Right renal pelvis (tissue), 4 donors: ENCODE measurements around the gene RABGEF1. TPM values are rescaled to one million over a fixed set of nuclear protein-coding genes. Genes with fewer than 3 reads are reported as not detected.
"Not testable (repeated sequence)": the region's sequence is repeated elsewhere in the genome, so short reads cannot be mapped to it uniquely, and the experiment has no call there.

Experiments
- DNase-seq, 4 donors: peaks; one replicate each; pipeline ENCODE4 v3.0.0-alpha.2; 2013; ENCODE audit warnings: low read depth in 4 of 4, low spot score in 3 of 4, missing footprints in 1 of 4
- polyA plus RNA-seq, 4 donors: library from polyadenylated mRNA; unstranded; fragments of 120-200 nt; gene quantifications; one replicate each; pipeline ENCODE4 v1.2.1, GENCODE V29; 2013; ENCODE audit not compliant: insufficient read length in 4 of 4

The RABGEF1 gene
- polyA plus RNA-seq, 4 donors = 29.0 to 37.1 (median 33.9) TPM

GRCh38 chr7:66800591-66800990 is 60.1 kb downstream of the RABGEF1 start:
- no peak for DNase-seq

GRCh38 chr7:66804001-66804400 is 63.5 kb downstream of the RABGEF1 start:
- no peak for DNase-seq

- no peak for DNase-seq
Observed at GRCh38 chr7:66807736-66808135, 67.2 kb downstream of the RABGEF1 start.

- no peak for DNase-seq
Observed at GRCh38 chr7:66810716-66811115, 70.2 kb downstream of the RABGEF1 start.

- not testable (repeated sequence) for DNase-seq
Observed at GRCh38 chr7:66815186-66815875, 74.8 kb downstream of the RABGEF1 start.

- no peak for DNase-seq
Observed at GRCh38 chr7:66815951-66816350, 75.4 kb downstream of the RABGEF1 start.

- DNase-seq = not testable (repeated sequence)
Observed at GRCh38 chr7:66816658-66817057, 76.1 kb downstream of the RABGEF1 start.

GRCh38 chr7:66817208-66817795 is 76.8 kb downstream of the RABGEF1 start:
- not testable (repeated sequence) for DNase-seq

- not testable (repeated sequence) for DNase-seq
Observed at GRCh38 chr7:66817956-66818355, 77.4 kb downstream of the RABGEF1 start.

GRCh38 chr7:66824041-66824440 is 83.5 kb downstream of the RABGEF1 start:
- DNase-seq = no peak

- not testable (repeated sequence) for DNase-seq
Observed at GRCh38 chr7:66825538-66825937, 85.0 kb downstream of the RABGEF1 start.

- DNase-seq = no peak
Observed at GRCh38 chr7:66826649-66827048, 86.1 kb downstream of the RABGEF1 start.

- DNase-seq = not testable (repeated sequence)
Observed at GRCh38 chr7:66830976-66831375, 90.4 kb downstream of the RABGEF1 start.

GRCh38 chr7:66832531-66833351 is 92.2 kb downstream of the RABGEF1 start:
- DNase-seq = no peak

GRCh38 chr7:66837007-66837406 is 96.5 kb downstream of the RABGEF1 start:
- no peak for DNase-seq

- DNase-seq = no peak
Observed at GRCh38 chr7:66837661-66838060, 97.1 kb downstream of the RABGEF1 start.

GRCh38 chr7:66839814-66840213 is 99.3 kb downstream of the RABGEF1 start:
- DNase-seq = no peak

GRCh38 chr7:66840316-66840715 is 99.8 kb downstream of the RABGEF1 start:
- no peak for DNase-seq

- DNase-seq = no peak
Observed at GRCh38 chr7:66841898-66842297, 101.4 kb downstream of the RABGEF1 start.

- not testable (repeated sequence) for DNase-seq
Observed at GRCh38 chr7:66843492-66843891, 103.0 kb downstream of the RABGEF1 start.

- peak; percentile 95 to 99 (median 96) for DNase-seq
Observed at GRCh38 chr7:66844552-66845378, 104.2 kb downstream of the RABGEF1 start.
